GM12878 (cell line): ENCODE data around the gene AFAP1L2. TPM values are rescaled to one million over a fixed set of nuclear protein-coding genes. Genes with fewer than 3 reads are reported as not detected.

Experiments used
- ATAC-seq: fragments of 200-7000 bp; cut with Tn5 transposase; 3 replicates; pipeline ENCODE4 v1.9.1; 2020; ENCODE audit warnings: mild to moderate bottlenecking, moderate library complexity
- BruUV-seq: library from RNA; stranded (reverse); fragments of 400-500 nt; replicated peaks from 2 replicates; lab custom pipeline; 2021; lab: Mats Ljungman, UMichigan
- CTCF ChIA-PET: fragments of 300-600 bp; sonication (Branson Sonifier 250); formaldehyde crosslinking; extraction: SDS; loops from one replicate; lab custom pipeline; 2021; ENCODE audit warnings: inconsistent platforms; lab: Yijun Ruan, JAX
- POLR2A ChIA-PET: fragments of 350-600 bp; formaldehyde crosslinking; extraction: SDS; loops from one replicate; lab custom pipeline; 2021; ENCODE audit warnings: inconsistent platforms; lab: Charles Lee
- RAD21 ChIA-PET: fragments of 300-600 bp; sonication (Branson Sonifier 250); formaldehyde crosslinking; loops from one replicate; lab custom pipeline; 2023; ENCODE audit warnings: antibody characterized with exemption; ENCODE audit not compliant: unreplicated experiment; lab: Charles Lee
- SMC1A ChIA-PET: fragments of 300-600 bp; sonication (Branson Sonifier 250); formaldehyde crosslinking; loops from one replicate; lab custom pipeline; 2023; ENCODE audit not compliant: unreplicated experiment, uncharacterized antibody; lab: Charles Lee
- DNase-seq: peaks from one replicate; pipeline ENCODE4 v3.0.0-alpha.2; 2011; ENCODE audit warnings: low read depth, low spot score
- FAIRE-seq: peaks from 3 replicates; lab custom pipeline; 2011; peaks lifted over from hg19 to GRCh38; lab: Jason Lieb, UNC
- H2AFZ ChIP-seq: 2 replicates; pipeline ENCODE4 v1.6.0; 2011; ENCODE audit warnings: low read depth, low read length, control low read depth; ENCODE audit not compliant: control insufficient read depth
- H3K27ac ChIP-seq: 2 replicates; pipeline ENCODE4 v1.5.1; 2011; ENCODE audit warnings: control low read depth; ENCODE audit not compliant: control insufficient read depth, insufficient read depth
- H3K27me3 ChIP-seq, 2 experiments: replicated peaks in 1 of 2; 2 replicates each; pipeline versions ENCODE4 v1.6.0 to v1.6.1; 2011; ENCODE audit warnings: low read length in 1 of 2; ENCODE audit not compliant: control insufficient read depth in 2 of 2, insufficient read depth in 2 of 2
- H3K36me3 ChIP-seq, 2 experiments: 2 replicates each; pipeline ENCODE4 v1.5.1; 2011; ENCODE audit warnings: low read length in 1 of 2; ENCODE audit not compliant: control insufficient read depth in 2 of 2, insufficient read depth in 2 of 2
- H3K4me1 ChIP-seq: 2 replicates; pipeline ENCODE4 v1.6.1; 2011; ENCODE audit warnings: mild to moderate bottlenecking, low read length, moderate library complexity, mixed read lengths; ENCODE audit not compliant: control insufficient read depth, insufficient read depth
- H3K4me2 ChIP-seq: 2 replicates; pipeline ENCODE4 v1.6.0; 2011; ENCODE audit warnings: control low read depth; ENCODE audit not compliant: control insufficient read depth, insufficient read depth
- H3K4me3 ChIP-seq: fragments of 200-600 bp; sonication (generic); 2 replicates; pipeline ENCODE4 v1.5.1; 2016
- H3K79me2 ChIP-seq: 2 replicates; pipeline ENCODE4 v1.6.0; 2011; ENCODE audit warnings: low read length; ENCODE audit not compliant: control insufficient read depth, insufficient read depth
- H3K9ac ChIP-seq: 2 replicates; pipeline ENCODE4 v1.8.0; 2011; ENCODE audit warnings: low read length, control low read depth, mixed read lengths; ENCODE audit not compliant: control insufficient read depth, insufficient read depth
- H3K9me3 ChIP-seq: replicated peaks from 3 replicates; pipeline ENCODE4 v1.5.1; 2011; ENCODE audit warnings: mild to moderate bottlenecking, low read length; ENCODE audit not compliant: control insufficient read depth, insufficient read depth
- H4K20me1 ChIP-seq: 2 replicates; pipeline ENCODE4 v1.6.0; 2011; ENCODE audit not compliant: control insufficient read depth, insufficient read depth
- BHLHE40 ChIP-seq, 2 experiments: fragments of 450-650 bp in 1 of 2; IDR thresholded peaks; 2 replicates each; pipeline ENCODE4 v1.6.1; 2011 to 2017; ENCODE audit warnings: low read depth in 2 of 2, borderline replicate concordance in 1 of 2, improper control_type of control experiment in 1 of 2, low read length in 1 of 2, mild to moderate bottlenecking in 1 of 2
- E2F4 ChIP-seq: IDR thresholded peaks from 2 replicates; pipeline ENCODE4 v1.6.1; 2012; ENCODE audit warnings: low read depth, low read length, improper control_type of control experiment
- PBX3 ChIP-seq: IDR thresholded peaks from 2 replicates; pipeline ENCODE4 v1.6.1; 2011; ENCODE audit warnings: mild to moderate bottlenecking, low read depth, low read length, moderate library complexity; ENCODE audit not compliant: insufficient replicate concordance
- ZZZ3 ChIP-seq: IDR thresholded peaks from 2 replicates; pipeline ENCODE4 v1.6.1; 2011; ENCODE audit warnings: low read depth; ENCODE audit not compliant: control insufficient read depth, insufficient read length
- WGBS: methylation state at CpG from one replicate; pipeline ENCODE4 v1.1.6; 2016; ENCODE audit warnings: low lambda C conversion rate; ENCODE audit not compliant: insufficient replicate concordance, insufficient coverage; ENCODE audit errors: missing lambda C conversion rate; 5-methylcytosine and 5-hydroxymethylcytosine counted together
- in situ Hi-C: fragments of 300-500 bp; cut with MboI; formaldehyde crosslinking; loops from 9 replicates; pipeline ENCODE4 v1.14.3; 2018; ENCODE audit warnings: mixed read lengths
- intact Hi-C: fragments of 100-400 bp; cut with micrococcal nuclease; formaldehyde crosslinking; loops from one replicate; pipeline ENCODE4 v1.14.2; 2022; ENCODE audit not compliant: unreplicated experiment
- polyA plus RNA-seq, 11 experiments: library from polyadenylated mRNA; depleted of rRNA in 4 of 11; unstranded in 6 of 11; stranded (reverse) in 5 of 11; fragments of >200 nt; fragmentation: Nextera tagmentation in 4 of 11; fragmentation: Illumina TruSeq in 1 of 11; extraction: Ambion mirVana in 4 of 11; extraction: Trizol in 1 of 11; gene quantifications; 1 replicate in 1 of 11; 2 replicates in 10 of 11; pipeline versions ENCODE4 v1.2.1 to v1.2.3, GENCODE V29; 2011 to 2016; ENCODE audit warnings: inconsistent platforms in 2 of 11, missing spikeins in 2 of 11, low read depth in 1 of 11
- total RNA-seq, 4 experiments: library from RNA; depleted of rRNA in 3 of 4; stranded (reverse); fragments of >200 nt in 3 of 4; fragmentation: Illumina TruSeq in 1 of 4; extraction: Trizol in 1 of 4; gene quantifications; 2 replicates each; pipeline versions ENCODE4 v1.2.1 to v1.2.3, GENCODE V29; 2013 to 2021
- TF ChIP-seq, protein P1 (sequence below): fragments of 450-650 bp; IDR thresholded peaks from 2 replicates; pipeline ENCODE4 v1.6.1; 2017; ENCODE audit warnings: mild to moderate bottlenecking, moderate library complexity
- TF ChIP-seq, protein P2 (sequence below): IDR thresholded peaks from 2 replicates; pipeline ENCODE4 v1.6.1; 2012; ENCODE audit warnings: mild to moderate bottlenecking, low read depth, low read length
- TF ChIP-seq, protein P3 (sequence below): fragments of 450-650 bp; IDR thresholded peaks from 2 replicates; pipeline ENCODE4 v1.6.1; 2018; ENCODE audit warnings: borderline replicate concordance, mild to moderate bottlenecking; ENCODE audit not compliant: partially characterized antibody

Gene AFAP1L2
- total and polyA plus RNA-seq, 10 of the 15 experiments (the other 5 are each of a cell fraction or from before 2014, with no cell fraction given) = 0.03 to 4.0 (median 0.34) TPM

- Histone ChIP-seq H3K9me3 (no peaks in the 10 kb centered on the region; the same call in 2 of the 3 replicates), H3K27me3 (no peaks in the 10 kb centered on the region; a peak in 1 of 4 replicates), H3K79me2 (no peaks in the 10 kb centered on the region), H3K36me3 (no peaks in the 10 kb centered on the region), H3K4me1 (no peaks in the 10 kb centered on the region; the same call in 1 of the 2 replicates), H4K20me1 (no peaks in the 10 kb centered on the region), H2AFZ (no peak overlapping the region), H3K9ac (no peak overlapping the region), H3K4me3 (no peak overlapping the region), H3K27ac (no peak overlapping the region), H3K4me2 (no peak overlapping the region)
- ChIA-PET RAD21 (no interaction called here), POLR2A (no interaction called here), SMC1A (no interaction called here), CTCF (interaction anchor here (1.8 kb wide), 1 partner anchor 11 kb away, joined by 4 read pairs; no protein-coding TSS in a partner anchor)
- no peak for FAIRE-seq
- in situ Hi-C loops = no loop called here
- 7% methylated on average over 4 of the region's 4 CpGs for WGBS
- no peak for DNase-seq
- BruUV-seq = no TSS peak
- intact Hi-C loops = no loop called here
- ATAC-seq = no peak
- TF ChIP-seq ZZZ3 (no peak), E2F4 (no peak), PBX3 (no peak), BHLHE40 (IDR thresholded peaks at IDR 0.05; ENCODE audit: borderline replicate concordance in 1 of 2, low read depth in 2 of 2, low read length in 1 of 2) (no peak)
- TF ChIP-seq, protein P1, sequence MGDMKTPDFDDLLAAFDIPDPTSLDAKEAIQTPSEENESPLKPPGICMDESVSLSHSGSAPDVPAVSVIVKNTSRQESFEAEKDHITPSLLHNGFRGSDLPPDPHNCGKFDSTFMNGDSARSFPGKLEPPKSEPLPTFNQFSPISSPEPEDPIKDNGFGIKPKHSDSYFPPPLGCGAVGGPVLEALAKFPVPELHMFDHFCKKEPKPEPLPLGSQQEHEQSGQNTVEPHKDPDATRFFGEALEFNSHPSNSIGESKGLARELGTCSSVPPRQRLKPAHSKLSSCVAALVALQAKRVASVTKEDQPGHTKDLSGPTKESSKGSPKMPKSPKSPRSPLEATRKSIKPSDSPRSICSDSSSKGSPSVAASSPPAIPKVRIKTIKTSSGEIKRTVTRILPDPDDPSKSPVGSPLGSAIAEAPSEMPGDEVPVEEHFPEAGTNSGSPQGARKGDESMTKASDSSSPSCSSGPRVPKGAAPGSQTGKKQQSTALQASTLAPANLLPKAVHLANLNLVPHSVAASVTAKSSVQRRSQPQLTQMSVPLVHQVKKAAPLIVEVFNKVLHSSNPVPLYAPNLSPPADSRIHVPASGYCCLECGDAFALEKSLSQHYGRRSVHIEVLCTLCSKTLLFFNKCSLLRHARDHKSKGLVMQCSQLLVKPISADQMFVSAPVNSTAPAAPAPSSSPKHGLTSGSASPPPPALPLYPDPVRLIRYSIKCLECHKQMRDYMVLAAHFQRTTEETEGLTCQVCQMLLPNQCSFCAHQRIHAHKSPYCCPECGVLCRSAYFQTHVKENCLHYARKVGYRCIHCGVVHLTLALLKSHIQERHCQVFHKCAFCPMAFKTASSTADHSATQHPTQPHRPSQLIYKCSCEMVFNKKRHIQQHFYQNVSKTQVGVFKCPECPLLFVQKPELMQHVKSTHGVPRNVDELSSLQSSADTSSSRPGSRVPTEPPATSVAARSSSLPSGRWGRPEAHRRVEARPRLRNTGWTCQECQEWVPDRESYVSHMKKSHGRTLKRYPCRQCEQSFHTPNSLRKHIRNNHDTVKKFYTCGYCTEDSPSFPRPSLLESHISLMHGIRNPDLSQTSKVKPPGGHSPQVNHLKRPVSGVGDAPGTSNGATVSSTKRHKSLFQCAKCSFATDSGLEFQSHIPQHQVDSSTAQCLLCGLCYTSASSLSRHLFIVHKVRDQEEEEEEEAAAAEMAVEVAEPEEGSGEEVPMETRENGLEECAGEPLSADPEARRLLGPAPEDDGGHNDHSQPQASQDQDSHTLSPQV = no peak
- TF ChIP-seq, protein P2, sequence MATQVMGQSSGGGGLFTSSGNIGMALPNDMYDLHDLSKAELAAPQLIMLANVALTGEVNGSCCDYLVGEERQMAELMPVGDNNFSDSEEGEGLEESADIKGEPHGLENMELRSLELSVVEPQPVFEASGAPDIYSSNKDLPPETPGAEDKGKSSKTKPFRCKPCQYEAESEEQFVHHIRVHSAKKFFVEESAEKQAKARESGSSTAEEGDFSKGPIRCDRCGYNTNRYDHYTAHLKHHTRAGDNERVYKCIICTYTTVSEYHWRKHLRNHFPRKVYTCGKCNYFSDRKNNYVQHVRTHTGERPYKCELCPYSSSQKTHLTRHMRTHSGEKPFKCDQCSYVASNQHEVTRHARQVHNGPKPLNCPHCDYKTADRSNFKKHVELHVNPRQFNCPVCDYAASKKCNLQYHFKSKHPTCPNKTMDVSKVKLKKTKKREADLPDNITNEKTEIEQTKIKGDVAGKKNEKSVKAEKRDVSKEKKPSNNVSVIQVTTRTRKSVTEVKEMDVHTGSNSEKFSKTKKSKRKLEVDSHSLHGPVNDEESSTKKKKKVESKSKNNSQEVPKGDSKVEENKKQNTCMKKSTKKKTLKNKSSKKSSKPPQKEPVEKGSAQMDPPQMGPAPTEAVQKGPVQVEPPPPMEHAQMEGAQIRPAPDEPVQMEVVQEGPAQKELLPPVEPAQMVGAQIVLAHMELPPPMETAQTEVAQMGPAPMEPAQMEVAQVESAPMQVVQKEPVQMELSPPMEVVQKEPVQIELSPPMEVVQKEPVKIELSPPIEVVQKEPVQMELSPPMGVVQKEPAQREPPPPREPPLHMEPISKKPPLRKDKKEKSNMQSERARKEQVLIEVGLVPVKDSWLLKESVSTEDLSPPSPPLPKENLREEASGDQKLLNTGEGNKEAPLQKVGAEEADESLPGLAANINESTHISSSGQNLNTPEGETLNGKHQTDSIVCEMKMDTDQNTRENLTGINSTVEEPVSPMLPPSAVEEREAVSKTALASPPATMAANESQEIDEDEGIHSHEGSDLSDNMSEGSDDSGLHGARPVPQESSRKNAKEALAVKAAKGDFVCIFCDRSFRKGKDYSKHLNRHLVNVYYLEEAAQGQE = no peak
- TF ChIP-seq, protein P3, sequence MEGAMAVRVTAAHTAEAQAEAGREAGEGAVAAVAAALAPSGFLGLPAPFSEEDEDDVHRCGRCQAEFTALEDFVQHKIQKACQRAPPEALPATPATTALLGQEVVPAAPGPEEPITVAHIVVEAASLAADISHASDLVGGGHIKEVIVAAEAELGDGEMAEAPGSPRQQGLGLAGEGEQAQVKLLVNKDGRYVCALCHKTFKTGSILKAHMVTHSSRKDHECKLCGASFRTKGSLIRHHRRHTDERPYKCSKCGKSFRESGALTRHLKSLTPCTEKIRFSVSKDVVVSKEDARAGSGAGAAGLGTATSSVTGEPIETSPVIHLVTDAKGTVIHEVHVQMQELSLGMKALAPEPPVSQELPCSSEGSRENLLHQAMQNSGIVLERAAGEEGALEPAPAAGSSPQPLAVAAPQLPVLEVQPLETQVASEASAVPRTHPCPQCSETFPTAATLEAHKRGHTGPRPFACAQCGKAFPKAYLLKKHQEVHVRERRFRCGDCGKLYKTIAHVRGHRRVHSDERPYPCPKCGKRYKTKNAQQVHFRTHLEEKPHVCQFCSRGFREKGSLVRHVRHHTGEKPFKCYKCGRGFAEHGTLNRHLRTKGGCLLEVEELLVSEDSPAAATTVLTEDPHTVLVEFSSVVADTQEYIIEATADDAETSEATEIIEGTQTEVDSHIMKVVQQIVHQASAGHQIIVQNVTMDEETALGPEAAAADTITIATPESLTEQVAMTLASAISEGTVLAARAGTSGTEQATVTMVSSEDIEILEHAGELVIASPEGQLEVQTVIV = no peak
Measured at GRCh38 chr10:114356126-114356525, 48.2 kb downstream of the AFAP1L2 start.
